H9 (cell line): Measurements from ENCODE around the gene KLF11. TPM values are rescaled to one million over a fixed set of nuclear protein-coding genes. Genes with fewer than 3 reads are reported as not detected.

Source experiments
- DNase-seq: peaks from one replicate; pipeline ENCODE4 v3.0.0-alpha.2; 2017
- H2AFZ ChIP-seq: one replicate; pipeline ENCODE4 v1.6.1; 2013; ENCODE audit warnings: mild to moderate bottlenecking, low read length, control low read depth, moderate library complexity
- H2AK5ac ChIP-seq: 2 replicates; pipeline ENCODE4 v1.6.1; 2013; ENCODE audit warnings: low read length, control low read depth, mixed read lengths; ENCODE audit not compliant: insufficient read length
- H2BK120ac ChIP-seq: one replicate; pipeline ENCODE4 v1.6.1; 2013; ENCODE audit warnings: low read depth, mild to moderate bottlenecking, low read length, control low read depth, inconsistent platforms; ENCODE audit not compliant: poor library complexity, severe bottlenecking
- H2BK12ac ChIP-seq: 2 replicates; pipeline ENCODE4 v1.6.1; 2013; ENCODE audit warnings: low read length, control low read depth, mixed read lengths, low read depth; ENCODE audit not compliant: insufficient read length
- H2BK15ac ChIP-seq: 2 replicates; pipeline ENCODE4 v1.6.1; 2013; ENCODE audit warnings: low read depth, low read length, control low read depth
- H2BK20ac ChIP-seq: one replicate; pipeline ENCODE4 v1.6.1; 2013; ENCODE audit warnings: low read depth, mild to moderate bottlenecking, low read length, control low read depth, inconsistent platforms; ENCODE audit not compliant: poor library complexity, severe bottlenecking
- H2BK5ac ChIP-seq: 2 replicates; pipeline ENCODE4 v1.6.1; 2013; ENCODE audit warnings: low read length, control low read depth, mixed read lengths; ENCODE audit not compliant: insufficient read length
- H3K14ac ChIP-seq: 2 replicates; pipeline ENCODE4 v1.6.1; 2013; ENCODE audit warnings: low read length, control low read depth; ENCODE audit not compliant: insufficient read depth
- H3K18ac ChIP-seq: 2 replicates; pipeline ENCODE4 v1.6.1; 2013; ENCODE audit warnings: low read depth, mild to moderate bottlenecking, mixed read lengths, low read length, control low read depth; ENCODE audit not compliant: insufficient read length
- H3K23ac ChIP-seq: 2 replicates; pipeline ENCODE4 v1.6.1; 2013; ENCODE audit warnings: low read length, control low read depth, mixed read lengths, low read depth; ENCODE audit not compliant: insufficient read length
- H3K23me2 ChIP-seq: 2 replicates; pipeline ENCODE4 v1.6.1; 2013; ENCODE audit warnings: low read depth, mild to moderate bottlenecking, mixed read lengths, low read length, control low read depth; ENCODE audit not compliant: insufficient read length, poor library complexity, severe bottlenecking
- H3K27ac ChIP-seq: 2 replicates; pipeline ENCODE4 v1.5.1; 2013; ENCODE audit warnings: low read length, control low read depth, mixed read lengths, low read depth; ENCODE audit not compliant: insufficient read length
- H3K27me3 ChIP-seq: 2 replicates; pipeline ENCODE4 v1.6.1; 2013; ENCODE audit warnings: low read length, control low read depth, inconsistent platforms; ENCODE audit not compliant: insufficient read depth
- H3K4ac ChIP-seq: 2 replicates; pipeline ENCODE4 v1.6.1; 2013; ENCODE audit warnings: low read depth, mild to moderate bottlenecking, control low read depth, inconsistent platforms, low read length, moderate library complexity
- H3K4me1 ChIP-seq: 2 replicates; pipeline ENCODE4 v1.6.1; 2013; ENCODE audit warnings: low read length, control low read depth, inconsistent platforms; ENCODE audit not compliant: insufficient read depth
- H3K4me2 ChIP-seq: 2 replicates; pipeline ENCODE4 v1.6.1; 2013; ENCODE audit warnings: low read length, control low read depth, mixed read lengths; ENCODE audit not compliant: insufficient read length, insufficient read depth
- H3K56ac ChIP-seq: 2 replicates; pipeline ENCODE4 v1.6.1; 2013; ENCODE audit warnings: low read depth, mild to moderate bottlenecking, mixed read lengths, low read length, control low read depth; ENCODE audit not compliant: insufficient read length
- H3K79me1 ChIP-seq: 2 replicates; pipeline ENCODE4 v1.6.1; 2013; ENCODE audit warnings: low read depth, mild to moderate bottlenecking, moderate library complexity, low read length, control low read depth, inconsistent platforms; ENCODE audit not compliant: insufficient read depth, poor library complexity, severe bottlenecking
- H3K79me2 ChIP-seq: 2 replicates; pipeline ENCODE4 v1.6.1; 2013; ENCODE audit warnings: low read length, control low read depth, inconsistent platforms; ENCODE audit not compliant: insufficient read depth
- H3K9ac ChIP-seq: 2 replicates; pipeline ENCODE4 v1.6.1; 2013; ENCODE audit warnings: low read length, control low read depth, mixed read lengths; ENCODE audit not compliant: insufficient read length; ENCODE audit errors: extremely low read depth
- H3K9me3 ChIP-seq: one replicate; pipeline ENCODE4 v1.6.1; 2013; ENCODE audit warnings: low read depth, low read length, inconsistent platforms; ENCODE audit not compliant: control insufficient read depth
- H3T11ph ChIP-seq: one replicate; pipeline ENCODE4 v1.6.1; 2013; ENCODE audit warnings: mild to moderate bottlenecking, low read length, control low read depth, inconsistent platforms
- H4K20me1 ChIP-seq: one replicate; pipeline ENCODE4 v1.6.1; 2013; ENCODE audit not compliant: control insufficient read depth, insufficient read length, insufficient read depth
- H4K5ac ChIP-seq: 2 replicates; pipeline ENCODE4 v1.6.1; 2013; ENCODE audit warnings: low read depth, mild to moderate bottlenecking, mixed read lengths, low read length, control low read depth; ENCODE audit not compliant: insufficient read length
- H4K8ac ChIP-seq: replicated peaks from 2 replicates; pipeline ENCODE4 v1.6.1; 2013; ENCODE audit warnings: low read length, control low read depth, mixed read lengths, low read depth; ENCODE audit not compliant: insufficient read length
- H4K91ac ChIP-seq: 2 replicates; pipeline ENCODE4 v1.6.1; 2013; ENCODE audit warnings: low read depth, mild to moderate bottlenecking, moderate library complexity, mixed read lengths, low read length, control low read depth; ENCODE audit not compliant: insufficient read length
- H3K27ac Mint-ChIP-seq, 3 experiments: 2 replicates in 2 of 3; 3 replicates in 1 of 3; pipeline ENCODE4 v1.8.0; 2020 to 2021; ENCODE audit warnings: mixed read lengths in 3 of 3, mild to moderate bottlenecking in 1 of 3, moderate library complexity in 1 of 3
- H3K27me3 Mint-ChIP-seq: 2 replicates; pipeline ENCODE4 v1.8.0; 2021; ENCODE audit warnings: low read depth, mild to moderate bottlenecking, moderate library complexity, mixed read lengths
- H3K36me3 Mint-ChIP-seq, 3 experiments: 2 replicates in 2 of 3; 3 replicates in 1 of 3; pipeline ENCODE4 v1.8.0; 2020 to 2021; ENCODE audit warnings: low read depth in 3 of 3, mixed read lengths in 3 of 3; ENCODE audit not compliant: insufficient read depth in 1 of 3
- H3K4me1 Mint-ChIP-seq, 2 experiments: 2 replicates each; pipeline ENCODE4 v1.8.0; 2020; ENCODE audit warnings: mixed read lengths in 2 of 2
- H3K4me3 Mint-ChIP-seq, 2 experiments: 2 replicates in 1 of 2; 3 replicates in 1 of 2; pipeline ENCODE4 v1.8.0; 2020 to 2021; ENCODE audit warnings: mild to moderate bottlenecking in 2 of 2, mixed read lengths in 2 of 2, moderate library complexity in 1 of 2
- H3K9me3 Mint-ChIP-seq, 2 experiments: 2 replicates in 1 of 2; 3 replicates in 1 of 2; pipeline ENCODE4 v1.8.0; 2020; ENCODE audit warnings: mild to moderate bottlenecking in 2 of 2, mixed read lengths in 2 of 2, moderate library complexity in 1 of 2
- CTCF ChIP-seq: fragments of 200-600 bp; sonication (generic); conservative IDR thresholded peaks from 3 replicates; pipeline ENCODE4 v1.8.0; 2021; ENCODE audit warnings: antibody characterized with exemption, mild to moderate bottlenecking
- WGBS: extraction: QIAGEN DNeasy Blood & Tissue Kit; methylation state at CpG from one replicate; pipeline ENCODE4 v1.1.7; 2013; ENCODE audit warnings: missing lambda C conversion rate, low lambda C conversion rate, mixed read lengths; ENCODE audit not compliant: insufficient read length; ENCODE audit errors: extremely low coverage; 5-methylcytosine and 5-hydroxymethylcytosine counted together
- total RNA-seq: library from RNA; stranded (reverse); gene quantifications from 2 replicates; pipeline ENCODE4 v1.2.1, GENCODE V29; 2021

KLF11 gene
- total RNA-seq, 1 experiment from 2014 or later: 15.5 TPM

- Histone ChIP-seq H3K14ac (no peak overlapping the region), H3K79me2 (no peaks in the 10 kb centered on the region), H3K27ac (no peak overlapping the region), H3K56ac (no peak overlapping the region), H3K4ac (no peak overlapping the region), H2AFZ (no peak overlapping the region), H3K4me2 (no peak overlapping the region), H4K8ac (no peak overlapping the region), H4K20me1 (no peaks in the 10 kb centered on the region), H2BK12ac (no peak overlapping the region), H3K79me1 (no peaks in the 10 kb centered on the region), H2BK5ac (no peak overlapping the region), H2BK15ac (no peak overlapping the region), H3T11ph (no peak overlapping the region), H3K23ac (no peak overlapping the region), H2BK20ac (no peak overlapping the region), H3K18ac (no peak overlapping the region), H3K23me2 (peaks cover 10% of the 10 kb centered on the region), H2BK120ac (no peak overlapping the region), H3K9me3 (no peaks in the 10 kb centered on the region), H2AK5ac (no peak overlapping the region), H4K91ac (no peak overlapping the region), H4K5ac (no peak overlapping the region), H3K4me1 (no peaks in the 10 kb centered on the region), H3K9ac (no peak overlapping the region), H3K27me3 (no peaks in the 10 kb centered on the region; the same call in 1 of the 2 replicates)
- H3K36me3 Mint-ChIP-seq: peaks cover 0 to 16% (median 4%) of the 10 kb centered on the region in 3 experiments; a peak in 3 of 7 replicates
- H3K27ac Mint-ChIP-seq: no peak overlapping the region
- TF ChIP-seq CTCF: no peak
- H3K9me3 Mint-ChIP-seq: peaks cover 0 to 5% of the 10 kb centered on the region in 2 experiments; a peak in 3 of 5 replicates
- no CpG with 5 or more reads among the region's 16 CpGs for WGBS
- peaks cover 42% of the 10 kb centered on the region for H3K27me3 Mint-ChIP-seq
- peaks cover 14 to 26% of the 10 kb centered on the region in 2 experiments for H3K4me1 Mint-ChIP-seq
- no peak overlapping the region for H3K4me3 Mint-ChIP-seq
- no peak for DNase-seq
Measured at GRCh38 chr2:10039658-10040410, 3.5 kb upstream of the KLF11 start.
